B cell (primary cell): ENCODE results near the gene TCL1A. TPM values are rescaled to one million over a fixed set of nuclear protein-coding genes. Genes with fewer than 3 reads are reported as not detected.

Experiments
- ATAC-seq: fragments of 200-7000 bp; cut with Tn5 transposase; one replicate; pipeline ENCODE4 v1.10.0; 2021; ENCODE audit warnings: low read depth, mild to moderate bottlenecking, moderate number of reproducible peaks, moderate library complexity
- CTCF ChIA-PET: fragments of 350-600 bp; sonication (Branson Sonifier 250); formaldehyde crosslinking; loops from one replicate; lab custom pipeline; 2021; ENCODE audit warnings: antibody characterized with exemption, inconsistent platforms; lab: Charles Lee
- POLR2A ChIA-PET: fragments of 350-600 bp; sonication (Branson Sonifier 250); formaldehyde crosslinking; loops from one replicate; lab custom pipeline; 2021; ENCODE audit warnings: antibody characterized with exemption; lab: Charles Lee
- DNase-seq: peaks from one replicate; pipeline ENCODE4 v3.0.0; 2013
- H2AFZ ChIP-seq: 2 replicates; pipeline ENCODE4 v1.6.1; 2012; ENCODE audit warnings: mild to moderate bottlenecking, low read depth, low read length; ENCODE audit not compliant: insufficient read depth, poor library complexity, severe bottlenecking
- H3K27ac ChIP-seq, 2 donors: 1 replicate in 1 of 2; 2 replicates in 1 of 2; pipeline ENCODE4 v1.5.1; 2012 to 2013; ENCODE audit warnings: low read length in 2 of 2, mild to moderate bottlenecking in 2 of 2, moderate library complexity in 1 of 2
- H3K27me3 ChIP-seq, 4 experiments: fragments of 200-600 bp in 1 of 4; sonication (generic) in 1 of 4; replicated peaks in 1 of 4; 1 replicate in 2 of 4; 2 replicates in 2 of 4; pipeline versions ENCODE4 v1.6.1 to v1.7.0; 2013 to 2016; ENCODE audit warnings: low read length in 3 of 4, mild to moderate bottlenecking in 2 of 4, mixed read lengths in 1 of 4, moderate library complexity in 1 of 4; ENCODE audit not compliant: insufficient read depth in 4 of 4, control insufficient read depth in 3 of 4; ENCODE audit errors: control extremely low read depth in 1 of 4
- H3K36me3 ChIP-seq, 2 experiments: replicated peaks in 1 of 2; 1 replicate in 1 of 2; 2 replicates in 1 of 2; pipeline versions ENCODE4 v1.6.1 to v1.7.1; 2013; ENCODE audit warnings: low read length in 1 of 2; ENCODE audit not compliant: insufficient read depth in 2 of 2, control insufficient read depth in 1 of 2; ENCODE audit errors: control extremely low read depth in 1 of 2, extremely low read depth in 1 of 2
- H3K4me1 ChIP-seq, 2 donors: fragments of 200-600 bp in 1 of 2; sonication (generic) in 1 of 2; 1 replicate in 1 of 2; 2 replicates in 1 of 2; pipeline versions ENCODE4 v1.5.1 to v1.6.1; 2013 to 2017; ENCODE audit warnings: low read length in 2 of 2; ENCODE audit not compliant: control insufficient read depth in 2 of 2, insufficient read depth in 2 of 2
- H3K4me2 ChIP-seq: replicated peaks from 2 replicates; pipeline ENCODE3; 2012; ENCODE audit warnings: mild to moderate bottlenecking, low read depth, low read length; ENCODE audit not compliant: poor library complexity, severe bottlenecking
- H3K4me3 ChIP-seq, 5 experiments: fragments of 200-600 bp in 1 of 5; sonication (generic) in 1 of 5; 1 replicate in 3 of 5; 2 replicates in 2 of 5; pipeline versions ENCODE4 v1.5.1 to v1.7.0; 2011 to 2016; ENCODE audit warnings: low read length in 4 of 5, mild to moderate bottlenecking in 4 of 5, low read depth in 2 of 5, control low read depth in 1 of 5, moderate library complexity in 1 of 5; ENCODE audit not compliant: insufficient read depth in 1 of 5; ENCODE audit errors: control extremely low read depth in 1 of 5, extremely low read depth in 1 of 5
- H3K79me2 ChIP-seq: fragments of 200-600 bp; sonication (generic); one replicate; pipeline ENCODE4 v1.6.0; 2016; ENCODE audit warnings: low read length; ENCODE audit not compliant: control insufficient read depth, insufficient read depth
- H3K9ac ChIP-seq: fragments of 200-600 bp; sonication (generic); 2 replicates; pipeline ENCODE4 v1.6.1; 2017; ENCODE audit warnings: mild to moderate bottlenecking, low read length, moderate library complexity
- H3K9me3 ChIP-seq, 3 donors: one replicate each; pipeline versions ENCODE4 v1.6.1 to v1.7.1; 2013; ENCODE audit warnings: low read length in 2 of 3; ENCODE audit not compliant: control insufficient read depth in 2 of 3, insufficient read depth in 1 of 3; ENCODE audit errors: control extremely low read depth in 1 of 3
- H4K20me1 ChIP-seq: 2 replicates; pipeline ENCODE4 v1.6.0; 2012; ENCODE audit warnings: mild to moderate bottlenecking, low read length; ENCODE audit not compliant: insufficient read depth, control insufficient read depth, poor library complexity, severe bottlenecking
- H3K27ac Mint-ChIP-seq: one replicate; pipeline ENCODE4 v1.8.0; 2021; ENCODE audit warnings: mixed read lengths
- H3K27me3 Mint-ChIP-seq: one replicate; pipeline ENCODE4 v1.8.0; 2021; ENCODE audit warnings: mixed read lengths
- H3K4me1 Mint-ChIP-seq: one replicate; pipeline ENCODE4 v1.8.0; 2021; ENCODE audit warnings: mixed read lengths
- H3K4me3 Mint-ChIP-seq: one replicate; pipeline ENCODE4 v1.8.0; 2021; ENCODE audit warnings: mixed read lengths
- H3K9me3 Mint-ChIP-seq: one replicate; pipeline ENCODE4 v1.8.0; 2022; ENCODE audit warnings: mixed read lengths; ENCODE audit not compliant: insufficient read depth
- CTCF ChIP-seq: fragments of 200-600 bp; IDR thresholded peaks from one replicate; pipeline ENCODE4 v1.8.0; 2022; ENCODE audit warnings: antibody characterized with exemption, mild to moderate bottlenecking
- EZH2 ChIP-seq: IDR thresholded peaks from 2 replicates; pipeline ENCODE4 v1.6.1; 2012; ENCODE audit warnings: borderline replicate concordance, low read depth, mild to moderate bottlenecking, moderate library complexity, low read length; ENCODE audit not compliant: insufficient read depth, poor library complexity, severe bottlenecking
- WGBS: methylation state at CpG from one replicate; pipeline ENCODE4 v1.1.5; 2013; ENCODE audit warnings: missing lambda C conversion rate; ENCODE audit not compliant: insufficient coverage; 5-methylcytosine and 5-hydroxymethylcytosine counted together
- intact Hi-C: fragments of 100-400 bp; cut with micrococcal nuclease; formaldehyde crosslinking; loops from one replicate; pipeline ENCODE4 v1.10.0; 2022
- polyA plus RNA-seq: library from polyadenylated mRNA; depleted of rRNA; stranded (reverse); fragments of >200 nt; gene quantifications from 2 replicates; pipeline ENCODE4 v1.2.3, GENCODE V29; 2012
- total RNA-seq, 2 donors: library from RNA; stranded (reverse); fragments of 120-200 nt in 1 of 2; gene quantifications; 1 replicate in 1 of 2; 2 replicates in 1 of 2; pipeline versions ENCODE4 v1.2.3 to v1.2.4, GENCODE V29; 2013 to 2022

Gene TCL1A
- total and polyA plus RNA-seq, 2 donors (not counting 1 experiment from before 2014, with no cell fraction given) = 272 to 770 TPM

GRCh38 chr14:95668235-95668772 is 45.6 kb downstream of the TCL1A start:
- peaks cover 0 to 11% of the 10 kb centered on the region in 2 experiments for H3K36me3 ChIP-seq
- ChIA-PET POLR2A (interaction anchor here (1.3 to 1.4 kb wide), 2 partner anchors 16 to 58 kb away, joined by 3 to 4 read pairs; no protein-coding TSS in a partner anchor), CTCF (interaction anchor here (1.1 to 4.6 kb wide), 3 partner anchors 26 to 59 kb away, joined by 3 to 31 read pairs (median 16); no protein-coding TSS in a partner anchor)
- no peak overlapping the region for H3K4me3 ChIP-seq
- no peak for DNase-seq
- no peak for TF ChIP-seq EZH2
- TF ChIP-seq CTCF = no peak
- peaks cover 73% of the 10 kb centered on the region for H3K4me1 Mint-ChIP-seq
- H3K79me2 ChIP-seq = peaks cover 22% of the 10 kb centered on the region
- H3K4me2 ChIP-seq = peak overlapping the region; percentile 34
- H4K20me1 ChIP-seq = no peaks in the 10 kb centered on the region
- H3K27ac Mint-ChIP-seq = peak overlapping the region; percentile 82
- intact Hi-C loops = loop anchor here (5.0 kb wide), 2 partner anchors 59 to 91 kb away; no protein-coding TSS in a partner anchor
- peaks cover 69 to 71% of the 10 kb centered on the region in 2 donors for H3K4me1 ChIP-seq
- no peak overlapping the region for H2AFZ ChIP-seq
- no peak for ATAC-seq
- H3K27ac ChIP-seq = no peak overlapping the region
- H3K27me3 Mint-ChIP-seq = peaks cover 28% of the 10 kb centered on the region
- no peaks in the 10 kb centered on the region for H3K27me3 ChIP-seq
- no peak overlapping the region for H3K9ac ChIP-seq
- H3K9me3 ChIP-seq = no peaks in the 10 kb centered on the region
- WGBS = 54% methylated on average over 5 of the region's 10 CpGs
- H3K9me3 Mint-ChIP-seq = no peaks in the 10 kb centered on the region
- peak overlapping the region; percentile 68 for H3K4me3 Mint-ChIP-seq

DNA sequence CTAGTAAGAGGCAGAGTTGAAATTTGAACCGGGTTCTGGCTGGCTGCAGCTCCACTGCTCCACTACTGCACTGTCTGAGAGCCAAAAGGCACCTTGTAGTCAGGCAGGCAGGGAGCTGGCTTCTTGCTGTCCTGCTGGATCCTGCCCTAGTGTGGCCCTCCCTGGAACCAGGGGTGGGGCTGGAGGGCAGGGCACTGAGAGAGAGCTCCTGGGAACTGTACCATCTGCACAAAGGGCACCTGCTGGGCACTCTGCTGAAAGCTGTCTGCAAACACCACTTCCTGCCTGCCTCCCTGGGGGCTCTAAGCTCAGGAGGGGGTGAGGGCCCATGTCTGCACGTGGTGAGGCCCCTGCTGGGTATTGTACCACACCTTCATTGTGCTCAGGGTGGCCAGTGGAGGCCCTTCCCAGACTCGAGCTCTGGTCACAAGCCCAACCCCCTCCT is 46.7 kb downstream of the TCL1A start:
- Histone ChIP-seq H3K4me2 (peak overlapping the region; percentile 60), H3K27ac (peak overlapping the region; percentile 45 to 69), H3K36me3 (peaks cover 0 to 11% of the 10 kb centered on the region in 2 experiments), H3K9me3 (no peaks in the 10 kb centered on the region), H3K27me3 (no peaks in the 10 kb centered on the region), H2AFZ (no peak overlapping the region), H3K4me3 (peak overlapping the region in 4 of 5 experiments; percentile 31 to 50 (median 41)), H4K20me1 (no peaks in the 10 kb centered on the region), H3K4me1 (peaks cover 79 to 82% of the 10 kb centered on the region in 2 donors), H3K79me2 (peaks cover 22% of the 10 kb centered on the region), H3K9ac (peak overlapping the region; percentile 49)
- ChIA-PET CTCF (interaction anchor here (0.8 to 4.6 kb wide), 8 partner anchors 27 to 107 kb away, joined by 3 to 31 read pairs (median 6); no protein-coding TSS in a partner anchor), POLR2A (interaction anchor here (1.0 to 1.5 kb wide), 6 partner anchors 15 to 59 kb away, joined by 3 to 7 read pairs (median 4); no protein-coding TSS in a partner anchor)
- no peak for TF ChIP-seq CTCF
- TF ChIP-seq EZH2 = no peak
- Mint-ChIP-seq H3K9me3 (no peaks in the 10 kb centered on the region), H3K4me1 (peaks cover 84% of the 10 kb centered on the region), H3K27me3 (peaks cover 32% of the 10 kb centered on the region), H3K27ac (peak overlapping the region; percentile 97), H3K4me3 (peak overlapping the region; percentile 90)
- intact Hi-C loops = loop anchor here (1.0 to 5.0 kb wide), 3 partner anchors 29 to 90 kb away; no protein-coding TSS in a partner anchor
- ATAC-seq = peak; percentile 68
- DNase-seq = peak; percentile 38
- 11% methylated on average over 3 of the region's 3 CpGs for WGBS
